Transverse colon (tissue), 4 donors: ENCODE results near the gene FBXL2. TPM values are rescaled to one million over a fixed set of nuclear protein-coding genes. Genes with fewer than 3 reads are reported as not detected.

Experiments
- DNase-seq: peaks from one replicate; pipeline ENCODE4 v3.0.0-alpha.2; 2019
- H3K27ac ChIP-seq, 4 donors: fragments of 200-600 bp; sonication (generic); 2 replicates each; pipeline ENCODE4 v1.5.1; 2016 to 2018; ENCODE audit warnings: inconsistent platforms in 4 of 4
- H3K27me3 ChIP-seq: fragments of 200-600 bp; sonication (generic); 2 replicates; pipeline ENCODE4 v1.5.1; 2017; ENCODE audit warnings: inconsistent platforms
- H3K36me3 ChIP-seq, 4 donors: fragments of 200-600 bp; sonication (generic); 2 replicates each; pipeline ENCODE4 v1.5.1; 2017 to 2019; ENCODE audit warnings: inconsistent platforms in 4 of 4
- H3K4me1 ChIP-seq, 4 donors: fragments of 200-600 bp; sonication (generic); 2 replicates each; pipeline ENCODE4 v1.5.1; 2017 to 2020; ENCODE audit warnings: inconsistent platforms in 4 of 4
- H3K4me3 ChIP-seq, 4 donors: fragments of 200-600 bp; sonication (generic); 1 replicate in 1 of 4; 2 replicates in 3 of 4; pipeline versions ENCODE4 v1.5.1 to v1.6.1; 2017 to 2019; ENCODE audit warnings: inconsistent platforms in 4 of 4
- H3K9me3 ChIP-seq, 2 donors: fragments of 200-600 bp; sonication (generic); 2 replicates each; pipeline ENCODE4 v1.5.1; 2017 to 2019; ENCODE audit warnings: inconsistent platforms in 2 of 2
- EP300 ChIP-seq: sonication (generic); formaldehyde crosslinking; IDR thresholded peaks from one replicate; pipeline ENCODE4 v1.6.1; 2017; ENCODE audit warnings: antibody characterized with exemption, low read depth
- POLR2A ChIP-seq: fragments of 450-650 bp; IDR thresholded peaks from one replicate; pipeline ENCODE4 v1.6.1; 2016; ENCODE audit warnings: antibody characterized with exemption, mild to moderate bottlenecking, moderate library complexity
- POLR2AphosphoS5 ChIP-seq, 3 donors: sonication (generic); formaldehyde crosslinking; IDR thresholded peaks; one replicate each; pipeline ENCODE4 v1.6.1; 2016; ENCODE audit warnings: antibody characterized with exemption in 3 of 3
- WGBS, 2 donors: methylation state at CpG; one replicate each; pipeline ENCODE4 v1.1.5; 2018; ENCODE audit warnings: low coverage in 1 of 2; 5-methylcytosine and 5-hydroxymethylcytosine counted together
- in situ Hi-C, 4 donors: fragments of 200-750 bp; cut with MboI; loops; one replicate each; pipeline versions ENCODE4 v1.15.0 to v1.15.1; 2017; ENCODE audit warnings: low sequenced_read_pairs in 3 of 4, low pct_ligation_motif_present in 1 of 4, low pct_unique_long_range_greater_than_20kb in 1 of 4
- intact Hi-C: fragments of 100-400 bp; cut with DNase I; formaldehyde crosslinking; loops from one replicate; pipeline ENCODE4 v1.15.1; 2023; ENCODE audit warnings: low total_unique reads
- total RNA-seq, 4 donors: library from RNA; depleted of rRNA; stranded (reverse); fragments of >200 nt; gene quantifications; one replicate each; pipeline ENCODE4 v1.1.0, GENCODE V29; 2016
- TF ChIP-seq, protein P1 (sequence below), 5 experiments: fragments of 200-600 bp in 3 of 5; fragments of 450-650 bp in 2 of 5; sonication (generic) in 3 of 5; IDR thresholded peaks; 1 replicate in 2 of 5; 2 replicates in 3 of 5; pipeline ENCODE4 v1.5.1; 2016 to 2017; ENCODE audit warnings: antibody characterized with exemption in 5 of 5, inconsistent platforms in 3 of 5, mild to moderate bottlenecking in 2 of 5, moderate library complexity in 1 of 5

Gene FBXL2
- total RNA-seq, 4 donors from 2014 or later: 1.6 to 3.0 (median 2.6) TPM

GRCh38 chr3:33260104-33260503 lies 17.1 kb upstream of the FBXL2 start:
- H3K27ac ChIP-seq: no peak overlapping the region
- WGBS, 2 donors: 80 to 88% methylated on average over 5 of the region's 5 CpGs
- H3K9me3 ChIP-seq: no peaks in the 10 kb centered on the region
- in situ Hi-C loops: no loop called here
- H3K4me1 ChIP-seq: no peaks in the 10 kb centered on the region
- intact Hi-C loops: no loop called here
- DNase-seq: no peak
- no peaks in the 10 kb centered on the region for H3K36me3 ChIP-seq
- TF ChIP-seq, protein P1, sequence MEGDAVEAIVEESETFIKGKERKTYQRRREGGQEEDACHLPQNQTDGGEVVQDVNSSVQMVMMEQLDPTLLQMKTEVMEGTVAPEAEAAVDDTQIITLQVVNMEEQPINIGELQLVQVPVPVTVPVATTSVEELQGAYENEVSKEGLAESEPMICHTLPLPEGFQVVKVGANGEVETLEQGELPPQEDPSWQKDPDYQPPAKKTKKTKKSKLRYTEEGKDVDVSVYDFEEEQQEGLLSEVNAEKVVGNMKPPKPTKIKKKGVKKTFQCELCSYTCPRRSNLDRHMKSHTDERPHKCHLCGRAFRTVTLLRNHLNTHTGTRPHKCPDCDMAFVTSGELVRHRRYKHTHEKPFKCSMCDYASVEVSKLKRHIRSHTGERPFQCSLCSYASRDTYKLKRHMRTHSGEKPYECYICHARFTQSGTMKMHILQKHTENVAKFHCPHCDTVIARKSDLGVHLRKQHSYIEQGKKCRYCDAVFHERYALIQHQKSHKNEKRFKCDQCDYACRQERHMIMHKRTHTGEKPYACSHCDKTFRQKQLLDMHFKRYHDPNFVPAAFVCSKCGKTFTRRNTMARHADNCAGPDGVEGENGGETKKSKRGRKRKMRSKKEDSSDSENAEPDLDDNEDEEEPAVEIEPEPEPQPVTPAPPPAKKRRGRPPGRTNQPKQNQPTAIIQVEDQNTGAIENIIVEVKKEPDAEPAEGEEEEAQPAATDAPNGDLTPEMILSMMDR (IDR thresholded peaks at IDR 0.05): no peak
- TF ChIP-seq POLR2AphosphoS5 (IDR thresholded peaks at IDR 0.05): no peak
- no peak for TF ChIP-seq POLR2A
- H3K27me3 ChIP-seq: no peaks in the 10 kb centered on the region
- no peak overlapping the region for H3K4me3 ChIP-seq

DNA sequence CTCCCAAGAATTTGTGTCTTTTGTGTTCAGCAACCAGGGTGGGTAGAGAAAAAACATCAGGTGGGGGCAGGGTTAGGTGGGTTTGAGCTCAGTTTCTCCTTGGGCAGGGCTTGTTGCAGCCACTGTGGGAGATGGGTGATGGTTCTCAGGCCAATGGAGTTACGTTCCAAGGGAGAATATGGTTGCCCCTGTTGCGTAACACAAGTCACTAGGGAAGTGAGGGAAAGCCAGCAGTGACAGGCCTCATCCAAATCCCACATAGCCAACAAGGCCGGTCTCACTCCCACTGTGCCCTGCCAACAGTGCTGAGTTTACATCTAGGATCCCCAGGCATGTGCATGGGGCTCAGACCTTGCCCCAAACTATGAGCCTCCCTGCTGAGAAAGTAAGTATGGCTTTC lies 7.9 kb upstream of the FBXL2 start:
- H3K36me3 ChIP-seq: no peaks in the 10 kb centered on the region
- no peak overlapping the region for H3K27ac ChIP-seq
- no peak overlapping the region for H3K4me3 ChIP-seq
- in situ Hi-C loops (no loop called here), intact Hi-C loops (no loop called here)
- TF ChIP-seq POLR2AphosphoS5 (IDR thresholded peaks at IDR 0.05) (no peak), EP300 (no peak), POLR2A (no peak)
- TF ChIP-seq, protein P1 (IDR thresholded peaks at IDR 0.05): no peak
- H3K27me3 ChIP-seq: no peaks in the 10 kb centered on the region
- no peaks in the 10 kb centered on the region for H3K9me3 ChIP-seq
- DNase-seq: no peak
- 80 to 93% methylated on average over 1 to 3 of the region's 3 CpGs for WGBS, 2 donors
- no peaks in the 10 kb centered on the region for H3K4me1 ChIP-seq

DNA sequence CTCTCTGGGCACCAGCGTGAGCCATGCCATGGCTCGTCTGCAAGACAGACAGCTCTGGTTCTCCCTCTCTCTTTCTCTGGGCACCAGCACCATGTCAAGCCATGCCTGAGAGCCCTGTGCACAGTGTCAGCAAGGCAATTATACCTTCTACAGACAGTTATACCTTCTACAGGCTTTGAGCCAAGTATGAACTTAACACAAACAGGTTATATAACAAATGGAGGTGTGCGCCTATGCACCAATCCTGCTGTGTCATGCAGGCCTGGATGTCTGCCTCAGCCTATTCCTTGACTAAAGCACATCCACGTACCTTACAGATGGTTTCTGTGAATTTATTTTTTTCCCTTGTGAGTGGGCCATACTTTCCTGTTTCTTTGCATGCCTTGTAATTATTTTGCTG lies 5.9 kb upstream of the FBXL2 start:
- no peaks in the 10 kb centered on the region for H3K4me1 ChIP-seq
- H3K36me3 ChIP-seq: no peaks in the 10 kb centered on the region
- no peak for DNase-seq
- intact Hi-C loops: no loop called here
- in situ Hi-C loops: no loop called here
- H3K27me3 ChIP-seq: no peaks in the 10 kb centered on the region
- no peaks in the 10 kb centered on the region for H3K9me3 ChIP-seq
- 89 to 91% methylated on average over 2 to 4 of the region's 4 CpGs for WGBS, 2 donors
- TF ChIP-seq, protein P1 (IDR thresholded peaks at IDR 0.05): no peak
- TF ChIP-seq POLR2AphosphoS5 (IDR thresholded peaks at IDR 0.05): no peak
- TF ChIP-seq EP300: no peak
- TF ChIP-seq POLR2A: no peak
- no peak overlapping the region for H3K27ac ChIP-seq
- no peak overlapping the region for H3K4me3 ChIP-seq

DNA sequence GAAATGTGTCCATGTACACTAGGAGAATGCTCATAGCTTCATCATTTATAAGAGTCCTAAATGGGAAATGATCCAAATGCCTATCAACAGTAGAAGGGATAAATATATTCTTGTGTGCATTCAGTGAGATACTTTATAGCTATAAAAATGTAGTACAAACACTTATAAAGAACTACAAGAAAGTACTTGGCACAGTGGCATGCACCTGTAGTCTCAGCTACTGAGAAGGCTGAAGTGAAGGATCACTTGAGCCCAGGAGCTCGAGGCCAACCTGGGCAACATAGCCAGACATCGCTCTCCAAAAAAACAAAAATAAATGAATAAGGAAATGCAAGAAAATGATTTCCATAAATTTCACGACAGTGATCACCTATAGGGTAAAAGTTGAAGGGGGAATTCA lies 3.6 kb upstream of the FBXL2 start:
- Histone ChIP-seq H3K4me3 (no peak overlapping the region), H3K9me3 (no peaks in the 10 kb centered on the region), H3K4me1 (peaks cover 0 to 16% (median 10%) of the 10 kb centered on the region in 4 donors), H3K36me3 (no peaks in the 10 kb centered on the region), H3K27ac (no peak overlapping the region), H3K27me3 (peaks cover 18% of the 10 kb centered on the region)
- TF ChIP-seq POLR2A (no peak), POLR2AphosphoS5 (IDR thresholded peaks at IDR 0.05) (no peak), EP300 (no peak)
- TF ChIP-seq, protein P1 (IDR thresholded peaks at IDR 0.05): no peak
- in situ Hi-C loops (no loop called here), intact Hi-C loops (no loop called here)
- DNase-seq: no peak
- WGBS, 2 donors: 86 to 88% methylated on average over 3 of the region's 3 CpGs
